GM12878 (cell line): Measurements from ENCODE around the gene HESX1. TPM values are rescaled to one million over a fixed set of nuclear protein-coding genes. Genes with fewer than 3 reads are reported as not detected.

Experiments used
- ATAC-seq: fragments of 200-7000 bp; cut with Tn5 transposase; 3 replicates; pipeline ENCODE4 v1.9.1; 2020; ENCODE audit warnings: mild to moderate bottlenecking, moderate library complexity
- BruUV-seq: library from RNA; stranded (reverse); fragments of 400-500 nt; replicated peaks from 2 replicates; lab custom pipeline; 2021; lab: Mats Ljungman, UMichigan
- CTCF ChIA-PET: fragments of 300-600 bp; sonication (Branson Sonifier 250); formaldehyde crosslinking; extraction: SDS; loops from one replicate; lab custom pipeline; 2021; ENCODE audit warnings: inconsistent platforms; lab: Yijun Ruan, JAX
- POLR2A ChIA-PET: fragments of 350-600 bp; formaldehyde crosslinking; extraction: SDS; loops from one replicate; lab custom pipeline; 2021; ENCODE audit warnings: inconsistent platforms; lab: Charles Lee
- RAD21 ChIA-PET: fragments of 300-600 bp; sonication (Branson Sonifier 250); formaldehyde crosslinking; loops from one replicate; lab custom pipeline; 2023; ENCODE audit warnings: antibody characterized with exemption; ENCODE audit not compliant: unreplicated experiment; lab: Charles Lee
- SMC1A ChIA-PET: fragments of 300-600 bp; sonication (Branson Sonifier 250); formaldehyde crosslinking; loops from one replicate; lab custom pipeline; 2023; ENCODE audit not compliant: unreplicated experiment, uncharacterized antibody; lab: Charles Lee
- DNase-seq: peaks from one replicate; pipeline ENCODE4 v3.0.0-alpha.2; 2011; ENCODE audit warnings: low read depth, low spot score
- FAIRE-seq: peaks from 3 replicates; lab custom pipeline; 2011; peaks lifted over from hg19 to GRCh38; lab: Jason Lieb, UNC
- H2AFZ ChIP-seq: 2 replicates; pipeline ENCODE4 v1.6.0; 2011; ENCODE audit warnings: low read depth, low read length, control low read depth; ENCODE audit not compliant: control insufficient read depth
- H3K27ac ChIP-seq: 2 replicates; pipeline ENCODE4 v1.5.1; 2011; ENCODE audit warnings: control low read depth; ENCODE audit not compliant: control insufficient read depth, insufficient read depth
- H3K27me3 ChIP-seq, 2 experiments: replicated peaks in 1 of 2; 2 replicates each; pipeline versions ENCODE4 v1.6.0 to v1.6.1; 2011; ENCODE audit warnings: low read length in 1 of 2; ENCODE audit not compliant: control insufficient read depth in 2 of 2, insufficient read depth in 2 of 2
- H3K36me3 ChIP-seq, 2 experiments: 2 replicates each; pipeline ENCODE4 v1.5.1; 2011; ENCODE audit warnings: low read length in 1 of 2; ENCODE audit not compliant: control insufficient read depth in 2 of 2, insufficient read depth in 2 of 2
- H3K4me1 ChIP-seq: 2 replicates; pipeline ENCODE4 v1.6.1; 2011; ENCODE audit warnings: mild to moderate bottlenecking, low read length, moderate library complexity, mixed read lengths; ENCODE audit not compliant: control insufficient read depth, insufficient read depth
- H3K4me2 ChIP-seq: 2 replicates; pipeline ENCODE4 v1.6.0; 2011; ENCODE audit warnings: control low read depth; ENCODE audit not compliant: control insufficient read depth, insufficient read depth
- H3K4me3 ChIP-seq: fragments of 200-600 bp; sonication (generic); 2 replicates; pipeline ENCODE4 v1.5.1; 2016
- H3K79me2 ChIP-seq: 2 replicates; pipeline ENCODE4 v1.6.0; 2011; ENCODE audit warnings: low read length; ENCODE audit not compliant: control insufficient read depth, insufficient read depth
- H3K9ac ChIP-seq: 2 replicates; pipeline ENCODE4 v1.8.0; 2011; ENCODE audit warnings: low read length, control low read depth, mixed read lengths; ENCODE audit not compliant: control insufficient read depth, insufficient read depth
- H3K9me3 ChIP-seq: replicated peaks from 3 replicates; pipeline ENCODE4 v1.5.1; 2011; ENCODE audit warnings: mild to moderate bottlenecking, low read length; ENCODE audit not compliant: control insufficient read depth, insufficient read depth
- H4K20me1 ChIP-seq: 2 replicates; pipeline ENCODE4 v1.6.0; 2011; ENCODE audit not compliant: control insufficient read depth, insufficient read depth
- CHD4 ChIP-seq: fragments of 200-600 bp; sonication (generic); IDR thresholded peaks from 2 replicates; pipeline ENCODE4 v1.6.1; 2016; ENCODE audit warnings: mild to moderate bottlenecking
- GATAD2B ChIP-seq: fragments of 450-650 bp; conservative IDR thresholded peaks from 2 replicates; pipeline ENCODE4 v1.6.1; 2017; ENCODE audit warnings: low read depth, mild to moderate bottlenecking, moderate library complexity
- IKZF1 ChIP-seq: fragments of 450-650 bp; conservative IDR thresholded peaks from 2 replicates; pipeline ENCODE4 v1.6.1; 2017; ENCODE audit warnings: antibody characterized with exemption, mild to moderate bottlenecking
- MYB ChIP-seq: fragments of 150-350 bp; IDR thresholded peaks from 2 replicates; pipeline ENCODE4 v1.6.1; 2014; ENCODE audit warnings: mild to moderate bottlenecking, low read depth, low read length, borderline replicate concordance
- NR2C2 ChIP-seq: IDR thresholded peaks from 2 replicates; pipeline ENCODE4 v1.6.1; 2011; ENCODE audit warnings: borderline replicate concordance, low read depth; ENCODE audit not compliant: control insufficient read depth, insufficient read length
- POLR2A ChIP-seq: IDR thresholded peaks from 2 replicates; pipeline ENCODE4 v1.6.1; 2011; ENCODE audit warnings: low read depth, mild to moderate bottlenecking, low read length
- RCOR1 ChIP-seq: conservative IDR thresholded peaks from 2 replicates; pipeline ENCODE4 v1.6.1; 2012; ENCODE audit warnings: low read depth, low read length, improper control_type of control experiment
- RFX5 ChIP-seq: IDR thresholded peaks from 2 replicates; pipeline ENCODE4 v1.6.1; 2011; ENCODE audit warnings: low read depth, low read length, improper control_type of control experiment
- SMARCA5 ChIP-seq: fragments of 450-650 bp; IDR thresholded peaks from 2 replicates; pipeline ENCODE4 v1.6.1; 2017; ENCODE audit warnings: mild to moderate bottlenecking
- WGBS: methylation state at CpG from one replicate; pipeline ENCODE4 v1.1.6; 2016; ENCODE audit warnings: low lambda C conversion rate; ENCODE audit not compliant: insufficient replicate concordance, insufficient coverage; ENCODE audit errors: missing lambda C conversion rate; 5-methylcytosine and 5-hydroxymethylcytosine counted together
- in situ Hi-C: fragments of 300-500 bp; cut with MboI; formaldehyde crosslinking; loops from 9 replicates; pipeline ENCODE4 v1.14.3; 2018; ENCODE audit warnings: mixed read lengths
- intact Hi-C: fragments of 100-400 bp; cut with micrococcal nuclease; formaldehyde crosslinking; loops from one replicate; pipeline ENCODE4 v1.14.2; 2022; ENCODE audit not compliant: unreplicated experiment
- polyA plus RNA-seq, 11 experiments: library from polyadenylated mRNA; depleted of rRNA in 4 of 11; unstranded in 6 of 11; stranded (reverse) in 5 of 11; fragments of >200 nt; fragmentation: Nextera tagmentation in 4 of 11; fragmentation: Illumina TruSeq in 1 of 11; extraction: Ambion mirVana in 4 of 11; extraction: Trizol in 1 of 11; gene quantifications; 1 replicate in 1 of 11; 2 replicates in 10 of 11; pipeline versions ENCODE4 v1.2.1 to v1.2.3, GENCODE V29; 2011 to 2016; ENCODE audit warnings: inconsistent platforms in 2 of 11, missing spikeins in 2 of 11, low read depth in 1 of 11
- total RNA-seq, 4 experiments: library from RNA; depleted of rRNA in 3 of 4; stranded (reverse); fragments of >200 nt in 3 of 4; fragmentation: Illumina TruSeq in 1 of 4; extraction: Trizol in 1 of 4; gene quantifications; 2 replicates each; pipeline versions ENCODE4 v1.2.1 to v1.2.3, GENCODE V29; 2013 to 2021
- TF ChIP-seq, protein P1 (sequence below): fragments of 150-350 bp; IDR thresholded peaks from 2 replicates; pipeline ENCODE4 v1.6.1; 2014; ENCODE audit warnings: mild to moderate bottlenecking, low read depth, low read length
- TF ChIP-seq, protein P2 (sequence below): fragments of 450-650 bp; IDR thresholded peaks from 2 replicates; pipeline ENCODE4 v1.6.1; 2017; ENCODE audit warnings: low read depth, mild to moderate bottlenecking, moderate library complexity
- TF ChIP-seq, protein P3 (sequence below): fragments of 150-350 bp; IDR thresholded peaks from 2 replicates; pipeline ENCODE4 v1.6.1; 2016; ENCODE audit warnings: low read depth, low read length
- TF ChIP-seq, protein P4 (sequence below), 3 experiments: IDR thresholded peaks in 2 of 3; conservative IDR thresholded peaks in 1 of 3; 2 replicates each; pipeline ENCODE4 v1.5.1; 2011; ENCODE audit warnings: low read depth in 3 of 3, low read length in 3 of 3, mild to moderate bottlenecking in 3 of 3, control low read depth in 2 of 3, moderate library complexity in 2 of 3, inconsistent platforms in 1 of 3, mixed read lengths in 1 of 3; ENCODE audit not compliant: control insufficient read depth in 2 of 3, insufficient read depth in 1 of 3; ENCODE audit errors: extremely low read depth in 1 of 3

The HESX1 gene
- total and polyA plus RNA-seq, 10 of the 15 experiments (the other 5 are each of a cell fraction or from before 2014, with no cell fraction given), result 2.5 to 5.9 (median 4.3) TPM

DNA sequence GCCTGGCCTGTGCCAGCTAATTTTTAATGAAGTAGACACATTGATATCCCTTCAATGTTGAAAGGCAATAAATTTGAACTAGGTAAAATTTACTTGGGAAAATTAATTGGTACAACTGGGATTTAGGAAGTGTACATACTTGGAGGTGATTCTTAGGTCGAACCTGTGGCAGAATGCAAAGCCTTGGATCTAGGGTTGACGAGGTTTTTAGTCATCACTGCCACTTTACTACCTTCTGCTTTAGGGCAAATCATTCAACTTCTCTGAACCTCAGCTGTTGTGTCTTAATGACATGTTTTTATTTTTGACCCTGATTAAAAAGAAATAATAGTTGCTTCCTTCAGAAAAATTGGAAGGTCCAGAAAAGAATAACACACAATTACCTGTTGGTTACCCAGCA is 30.2 kb upstream of the HESX1 start:
- DNase-seq (no peak), FAIRE-seq (no peak), ATAC-seq (no peak)
- no peaks in the 10 kb centered on the region for H3K27me3 ChIP-seq
- H3K4me1 ChIP-seq, result peaks cover 17% of the 10 kb centered on the region
- peaks cover 61% of the 10 kb centered on the region for H3K79me2 ChIP-seq
- no peaks in the 10 kb centered on the region; the same call in 2 of the 3 replicates for H3K9me3 ChIP-seq
- TF ChIP-seq, protein P1, sequence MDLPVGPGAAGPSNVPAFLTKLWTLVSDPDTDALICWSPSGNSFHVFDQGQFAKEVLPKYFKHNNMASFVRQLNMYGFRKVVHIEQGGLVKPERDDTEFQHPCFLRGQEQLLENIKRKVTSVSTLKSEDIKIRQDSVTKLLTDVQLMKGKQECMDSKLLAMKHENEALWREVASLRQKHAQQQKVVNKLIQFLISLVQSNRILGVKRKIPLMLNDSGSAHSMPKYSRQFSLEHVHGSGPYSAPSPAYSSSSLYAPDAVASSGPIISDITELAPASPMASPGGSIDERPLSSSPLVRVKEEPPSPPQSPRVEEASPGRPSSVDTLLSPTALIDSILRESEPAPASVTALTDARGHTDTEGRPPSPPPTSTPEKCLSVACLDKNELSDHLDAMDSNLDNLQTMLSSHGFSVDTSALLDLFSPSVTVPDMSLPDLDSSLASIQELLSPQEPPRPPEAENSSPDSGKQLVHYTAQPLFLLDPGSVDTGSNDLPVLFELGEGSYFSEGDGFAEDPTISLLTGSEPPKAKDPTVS, result no peak
- no peak for TF ChIP-seq GATAD2B
- TF ChIP-seq, protein P2, sequence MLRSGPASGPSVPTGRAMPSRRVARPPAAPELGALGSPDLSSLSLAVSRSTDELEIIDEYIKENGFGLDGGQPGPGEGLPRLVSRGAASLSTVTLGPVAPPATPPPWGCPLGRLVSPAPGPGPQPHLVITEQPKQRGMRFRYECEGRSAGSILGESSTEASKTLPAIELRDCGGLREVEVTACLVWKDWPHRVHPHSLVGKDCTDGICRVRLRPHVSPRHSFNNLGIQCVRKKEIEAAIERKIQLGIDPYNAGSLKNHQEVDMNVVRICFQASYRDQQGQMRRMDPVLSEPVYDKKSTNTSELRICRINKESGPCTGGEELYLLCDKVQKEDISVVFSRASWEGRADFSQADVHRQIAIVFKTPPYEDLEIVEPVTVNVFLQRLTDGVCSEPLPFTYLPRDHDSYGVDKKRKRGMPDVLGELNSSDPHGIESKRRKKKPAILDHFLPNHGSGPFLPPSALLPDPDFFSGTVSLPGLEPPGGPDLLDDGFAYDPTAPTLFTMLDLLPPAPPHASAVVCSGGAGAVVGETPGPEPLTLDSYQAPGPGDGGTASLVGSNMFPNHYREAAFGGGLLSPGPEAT, result no peak
- TF ChIP-seq NR2C2, result no peak
- no peak for TF ChIP-seq RCOR1
- TF ChIP-seq, protein P3, sequence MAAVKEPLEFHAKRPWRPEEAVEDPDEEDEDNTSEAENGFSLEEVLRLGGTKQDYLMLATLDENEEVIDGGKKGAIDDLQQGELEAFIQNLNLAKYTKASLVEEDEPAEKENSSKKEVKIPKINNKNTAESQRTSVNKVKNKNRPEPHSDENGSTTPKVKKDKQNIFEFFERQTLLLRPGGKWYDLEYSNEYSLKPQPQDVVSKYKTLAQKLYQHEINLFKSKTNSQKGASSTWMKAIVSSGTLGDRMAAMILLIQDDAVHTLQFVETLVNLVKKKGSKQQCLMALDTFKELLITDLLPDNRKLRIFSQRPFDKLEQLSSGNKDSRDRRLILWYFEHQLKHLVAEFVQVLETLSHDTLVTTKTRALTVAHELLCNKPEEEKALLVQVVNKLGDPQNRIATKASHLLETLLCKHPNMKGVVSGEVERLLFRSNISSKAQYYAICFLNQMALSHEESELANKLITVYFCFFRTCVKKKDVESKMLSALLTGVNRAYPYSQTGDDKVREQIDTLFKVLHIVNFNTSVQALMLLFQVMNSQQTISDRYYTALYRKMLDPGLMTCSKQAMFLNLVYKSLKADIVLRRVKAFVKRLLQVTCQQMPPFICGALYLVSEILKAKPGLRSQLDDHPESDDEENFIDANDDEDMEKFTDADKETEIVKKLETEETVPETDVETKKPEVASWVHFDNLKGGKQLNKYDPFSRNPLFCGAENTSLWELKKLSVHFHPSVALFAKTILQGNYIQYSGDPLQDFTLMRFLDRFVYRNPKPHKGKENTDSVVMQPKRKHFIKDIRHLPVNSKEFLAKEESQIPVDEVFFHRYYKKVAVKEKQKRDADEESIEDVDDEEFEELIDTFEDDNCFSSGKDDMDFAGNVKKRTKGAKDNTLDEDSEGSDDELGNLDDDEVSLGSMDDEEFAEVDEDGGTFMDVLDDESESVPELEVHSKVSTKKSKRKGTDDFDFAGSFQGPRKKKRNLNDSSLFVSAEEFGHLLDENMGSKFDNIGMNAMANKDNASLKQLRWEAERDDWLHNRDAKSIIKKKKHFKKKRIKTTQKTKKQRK, result no peak
- TF ChIP-seq SMARCA5, result no peak
- TF ChIP-seq POLR2A, result no peak
- TF ChIP-seq IKZF1, result no peak
- TF ChIP-seq RFX5, result no peak
- TF ChIP-seq MYB, result no peak
- TF ChIP-seq CHD4, result no peak
- TF ChIP-seq, protein P4, sequence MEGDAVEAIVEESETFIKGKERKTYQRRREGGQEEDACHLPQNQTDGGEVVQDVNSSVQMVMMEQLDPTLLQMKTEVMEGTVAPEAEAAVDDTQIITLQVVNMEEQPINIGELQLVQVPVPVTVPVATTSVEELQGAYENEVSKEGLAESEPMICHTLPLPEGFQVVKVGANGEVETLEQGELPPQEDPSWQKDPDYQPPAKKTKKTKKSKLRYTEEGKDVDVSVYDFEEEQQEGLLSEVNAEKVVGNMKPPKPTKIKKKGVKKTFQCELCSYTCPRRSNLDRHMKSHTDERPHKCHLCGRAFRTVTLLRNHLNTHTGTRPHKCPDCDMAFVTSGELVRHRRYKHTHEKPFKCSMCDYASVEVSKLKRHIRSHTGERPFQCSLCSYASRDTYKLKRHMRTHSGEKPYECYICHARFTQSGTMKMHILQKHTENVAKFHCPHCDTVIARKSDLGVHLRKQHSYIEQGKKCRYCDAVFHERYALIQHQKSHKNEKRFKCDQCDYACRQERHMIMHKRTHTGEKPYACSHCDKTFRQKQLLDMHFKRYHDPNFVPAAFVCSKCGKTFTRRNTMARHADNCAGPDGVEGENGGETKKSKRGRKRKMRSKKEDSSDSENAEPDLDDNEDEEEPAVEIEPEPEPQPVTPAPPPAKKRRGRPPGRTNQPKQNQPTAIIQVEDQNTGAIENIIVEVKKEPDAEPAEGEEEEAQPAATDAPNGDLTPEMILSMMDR (IDR thresholded peaks at IDR 0.05 in 2 of 3, conservative IDR thresholded peaks at IDR 0.05 in 1 of 3; ENCODE audit: control insufficient read depth in 2 of 3, extremely low read depth in 1 of 3, insufficient read depth in 1 of 3, low read depth in 3 of 3, low read length in 3 of 3), result no peak
- no peaks in the 10 kb centered on the region for H3K36me3 ChIP-seq
- no peaks in the 10 kb centered on the region for H4K20me1 ChIP-seq
- peak overlapping the region; percentile 18; the same call in 1 of the 2 replicates for H3K9ac ChIP-seq
- peak overlapping the region; percentile 80 for H3K4me2 ChIP-seq
- intact Hi-C loops, result no loop called here
- in situ Hi-C loops, result no loop called here
- H2AFZ ChIP-seq, result no peak overlapping the region
- POLR2A ChIA-PET, result interaction anchor here (0.6 kb wide), 1 partner anchor 776 kb away, joined by 3 read pairs; no protein-coding TSS in a partner anchor
- TSS peak; percentile 43 for BruUV-seq
- SMC1A ChIA-PET, result interaction anchor here (0.6 kb wide), 1 partner anchor 158 kb away, joined by 4 read pairs; no protein-coding TSS in a partner anchor
- CTCF ChIA-PET, result interaction anchor here (0.7 kb wide), 1 partner anchor 38 kb away, joined by 3 read pairs; no protein-coding TSS in a partner anchor
- 95% methylated on average over 2 of the region's 2 CpGs for WGBS
- peak overlapping the region; percentile 89; the same call in 1 of the 2 replicates for H3K4me3 ChIP-seq
- no peak overlapping the region for H3K27ac ChIP-seq
- RAD21 ChIA-PET, result interaction anchor here (0.7 kb wide), 1 partner anchor 34 kb away, joined by 3 read pairs; no protein-coding TSS in a partner anchor
